T47D (cell line): ENCODE results near the gene CHST13.
A peak's percentile ranks its signal among the peaks of the same experiment; 100 is the strongest.
"Not testable (repeated sequence)": the region's sequence is repeated elsewhere in the genome, so short reads cannot be mapped to it uniquely, and the experiment has no call there.

Experiments
- DNase-seq, 2 experiments: peaks; one replicate each; pipeline versions ENCODE4 v3.0.0 to v3.0.0-alpha.2; 2011 to 2012; ENCODE audit warnings: low read depth in 1 of 2, low spot score in 1 of 2
- JUND ChIP-seq: IDR thresholded peaks from 2 replicates; pipeline ENCODE4 v1.6.1; 2012; ENCODE audit warnings: low read depth
- in situ Hi-C: cut with HindIII; loops from 2 replicates; pipeline ENCODE4 v1.10.0; 2016; ENCODE audit warnings: low sequenced_read_pairs, low pct_unique_long_range_greater_than_20kb

Gene CHST13

GRCh38 chr3:126569390-126569975 is 45.5 kb downstream of the CHST13 start:
- DNase-seq, result no peak
- in situ Hi-C loops, result no loop called here
- TF ChIP-seq JUND, result no peak

- TF ChIP-seq JUND, result no peak
- DNase-seq, result peak in 1 of 2 experiments; percentile 13
- in situ Hi-C loops, result no loop called here
These were observed 46.2 kb downstream of the CHST13 start for GRCh38 chr3:126570103-126570541.

GRCh38 chr3:126571078-126571477 is 47.1 kb downstream of the CHST13 start:
- in situ Hi-C loops, result no loop called here
- no peak for TF ChIP-seq JUND
- DNase-seq, result no peak

- in situ Hi-C loops, result no loop called here
- no peak for TF ChIP-seq JUND
- DNase-seq, result peak in 1 of 2 experiments; percentile 50
These were observed 49.6 kb downstream of the CHST13 start for GRCh38 chr3:126573492-126574117.

GRCh38 chr3:126577261-126577660 is 53.3 kb downstream of the CHST13 start:
- in situ Hi-C loops, result no loop called here
- TF ChIP-seq JUND, result no peak
- DNase-seq, result no peak

GRCh38 chr3:126578702-126579101 is 54.7 kb downstream of the CHST13 start:
- in situ Hi-C loops, result no loop called here
- TF ChIP-seq JUND, result no peak
- no peak for DNase-seq

GRCh38 chr3:126580746-126581145 is 56.8 kb downstream of the CHST13 start:
- in situ Hi-C loops, result no loop called here
- TF ChIP-seq JUND, result no peak
- no peak for DNase-seq

GRCh38 chr3:126581569-126581968 is 57.6 kb downstream of the CHST13 start:
- no peak for TF ChIP-seq JUND
- no peak for DNase-seq

GRCh38 chr3:126582311-126582710 is 58.4 kb downstream of the CHST13 start:
- DNase-seq, result no peak
- TF ChIP-seq JUND, result no peak
- in situ Hi-C loops, result no loop called here

More at GRCh38 chr3:126581569-126581968, 57.6 kb downstream of the CHST13 start:
- in situ Hi-C loops, result no loop called here

GRCh38 chr3:126591515-126591914 is 67.6 kb downstream of the CHST13 start:
- DNase-seq, in situ Hi-C loops: not testable (repeated sequence)
